Measurements from ENCODE around the gene CBLC.

Gene CBLC

GRCh38 chr19:44746946-44747738, 30.5 kb upstream of the CBLC start:
- peak; percentile 90 for DNase-seq (ENCODE audit: low spot score)

- peak; percentile 65 for DNase-seq (ENCODE audit: low spot score)
Measured at GRCh38 chr19:44747739-44748425, 29.8 kb upstream of the CBLC start.

DNA sequence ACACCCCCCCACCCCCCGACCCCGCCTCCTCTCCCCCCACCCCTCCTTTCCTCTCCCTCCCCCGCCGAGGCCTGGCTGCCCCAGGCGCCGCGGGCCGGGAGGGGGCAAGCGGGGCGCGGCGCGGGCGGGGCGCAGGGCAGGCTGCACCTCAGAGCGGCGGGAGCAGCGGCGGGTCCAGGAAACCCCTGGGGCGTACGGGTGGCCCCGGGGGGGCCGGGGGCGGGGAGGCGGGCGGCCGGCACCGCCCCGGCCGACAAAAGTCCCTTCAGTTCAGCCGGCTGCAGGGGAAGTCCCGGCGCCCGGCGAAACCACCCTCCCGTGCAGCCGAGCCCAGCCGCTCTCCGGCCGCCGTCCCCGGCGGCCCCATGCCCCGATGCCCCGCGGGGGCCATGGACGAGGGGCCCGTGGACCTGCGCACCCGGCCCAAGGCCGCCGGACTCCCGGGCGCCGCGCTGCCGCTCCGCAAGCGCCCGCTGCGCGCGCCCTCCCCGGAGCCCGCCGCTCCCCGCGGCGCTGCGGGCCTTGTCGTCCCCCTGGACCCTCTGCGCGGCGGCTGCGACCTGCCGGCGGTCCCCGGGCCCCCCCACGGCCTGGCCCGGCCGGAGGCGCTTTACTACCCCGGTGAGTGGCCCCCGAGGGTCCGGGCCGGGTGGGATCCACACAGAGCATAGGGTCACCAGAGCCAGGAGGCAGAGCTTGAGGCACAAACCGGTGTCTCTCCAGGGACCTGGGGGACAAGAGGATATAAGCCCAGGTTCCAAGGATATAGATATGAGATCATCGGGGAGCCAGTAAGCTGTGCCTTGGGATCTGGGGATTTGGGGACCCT, 29.1 kb upstream of the CBLC start, which contains the start of gene BCL3:
Gene BCL3 (plus strand): TSS at position 283 of the 829 bp plus-strand sequence. CDS start 83 bp downstream, at position 366.
- DNase-seq (ENCODE audit: low spot score), result peak; percentile 73

GRCh38 chr19:44749292-44749691, 28.4 kb upstream of the CBLC start:
- DNase-seq (ENCODE audit: low spot score), result no peak

GRCh38 chr19:44749994-44750393, 27.7 kb upstream of the CBLC start:
- DNase-seq (ENCODE audit: low spot score), result no peak

- DNase-seq (ENCODE audit: low spot score), result no peak
Measured at GRCh38 chr19:44752123-44752815, 25.4 kb upstream of the CBLC start.

DNA sequence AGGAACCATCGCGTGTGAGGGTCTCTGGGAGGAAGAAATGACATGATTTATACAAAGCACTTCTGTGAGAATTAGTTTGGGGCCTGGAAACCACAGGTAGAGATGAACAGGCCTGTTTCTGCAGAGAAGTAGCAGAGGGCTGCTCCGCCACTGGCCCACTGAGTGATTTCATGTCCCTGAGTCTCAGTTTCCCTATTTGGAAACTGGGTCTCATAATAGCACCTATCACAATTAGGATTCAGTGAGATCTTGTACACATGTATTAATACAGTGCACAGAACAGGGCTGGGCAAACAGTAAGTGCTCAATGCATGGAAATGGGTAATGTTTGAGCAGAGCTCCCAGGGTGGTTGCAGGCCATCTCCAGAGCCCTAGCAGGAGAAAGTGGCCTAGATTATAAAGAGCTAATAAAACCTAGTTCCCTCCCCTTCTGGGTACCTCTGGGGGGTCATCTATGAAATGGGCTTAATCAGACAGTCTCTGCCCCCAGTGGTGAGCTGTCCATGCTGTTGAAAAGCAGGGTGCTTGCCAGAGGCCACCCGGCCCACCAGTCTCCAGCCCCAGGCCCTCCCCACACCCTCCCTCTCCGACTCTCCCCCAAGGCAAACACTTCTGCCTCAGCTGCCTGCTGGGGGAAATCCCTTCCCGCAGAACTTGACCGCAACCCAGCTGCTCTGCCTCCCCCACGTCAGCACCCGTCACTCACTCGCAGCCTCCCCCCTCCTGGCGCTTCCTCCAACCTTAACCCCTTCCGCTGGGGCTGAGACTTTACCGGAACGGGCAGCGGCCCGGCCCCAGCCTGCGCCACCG, 24.7 kb upstream of the CBLC start:
- no peak for DNase-seq (ENCODE audit: low spot score)

DNA sequence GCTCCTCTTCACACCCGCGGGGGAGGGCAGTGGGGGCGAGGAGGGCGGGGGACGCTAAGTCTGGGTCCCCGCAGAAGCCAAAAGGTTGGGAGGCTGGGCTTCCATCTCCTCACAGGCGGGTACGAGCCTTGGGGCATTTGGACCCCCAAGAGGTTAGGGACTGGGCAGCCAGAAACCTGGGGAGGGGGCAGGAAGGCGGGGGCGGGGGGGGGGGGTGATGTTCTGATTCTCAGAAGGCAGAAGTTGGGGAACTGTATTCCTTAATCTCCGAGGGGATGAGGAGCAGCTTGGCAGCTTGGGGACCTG, 24.1 kb upstream of the CBLC start:
- no peak for DNase-seq (ENCODE audit: low spot score)

GRCh38 chr19:44753932-44754749, 23.5 kb upstream of the CBLC start:
- DNase-seq (ENCODE audit: low spot score), result peak; percentile 62

DNA sequence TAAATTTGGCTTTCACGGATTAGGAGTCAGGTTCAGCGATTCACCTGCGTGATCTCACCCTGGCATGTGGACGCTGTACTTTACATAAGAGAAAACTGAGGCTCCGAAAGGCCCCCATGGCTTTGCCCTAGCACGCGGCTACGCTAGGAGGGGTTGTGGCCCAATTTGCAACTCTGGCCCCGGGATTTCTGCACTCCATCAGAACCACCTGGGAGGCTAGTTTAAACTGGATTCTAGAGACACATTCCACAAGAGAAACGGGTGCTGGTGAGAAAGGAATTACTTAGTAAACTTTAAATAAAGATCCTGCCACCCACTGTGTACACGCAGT, 23.0 kb upstream of the CBLC start:
- DNase-seq (ENCODE audit: low spot score), result no peak

- DNase-seq (ENCODE audit: low spot score), result no peak
Measured at GRCh38 chr19:44755219-44755618, 22.5 kb upstream of the CBLC start.

- DNase-seq (ENCODE audit: low spot score), result no peak
Measured at GRCh38 chr19:44756089-44756562, 21.6 kb upstream of the CBLC start.

DNA sequence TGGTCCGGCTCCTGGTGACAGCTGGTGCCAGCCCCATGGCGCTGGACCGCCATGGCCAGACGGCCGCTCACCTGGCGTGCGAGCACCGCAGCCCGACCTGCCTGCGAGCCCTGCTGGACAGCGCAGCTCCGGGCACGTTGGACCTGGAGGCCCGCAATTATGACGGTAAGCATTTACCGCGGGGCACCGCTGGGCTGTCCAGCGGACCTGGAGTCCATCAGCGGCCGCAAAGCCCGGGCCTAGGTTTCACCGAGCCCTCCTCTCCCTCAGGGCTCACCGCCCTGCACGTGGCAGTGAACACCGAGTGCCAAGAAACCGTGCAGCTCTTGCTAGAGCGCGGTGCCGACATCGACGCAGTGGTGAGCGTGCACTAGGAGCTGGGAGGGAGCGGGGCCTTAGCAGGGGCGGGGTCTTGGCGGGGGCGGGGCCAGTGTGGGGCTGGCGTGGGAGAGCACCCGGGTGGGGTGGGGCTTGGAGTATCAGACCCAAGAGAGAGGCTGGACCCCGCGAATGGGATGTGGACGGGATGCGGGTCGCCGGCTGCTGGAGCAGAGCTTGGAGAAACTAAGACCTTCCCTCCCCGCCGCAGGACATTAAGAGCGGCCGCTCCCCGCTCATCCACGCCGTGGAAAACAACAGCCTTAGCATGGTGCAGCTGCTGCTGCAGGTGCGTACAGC, 20.5 kb upstream of the CBLC start:
- no peak for DNase-seq (ENCODE audit: low spot score)

DNA sequence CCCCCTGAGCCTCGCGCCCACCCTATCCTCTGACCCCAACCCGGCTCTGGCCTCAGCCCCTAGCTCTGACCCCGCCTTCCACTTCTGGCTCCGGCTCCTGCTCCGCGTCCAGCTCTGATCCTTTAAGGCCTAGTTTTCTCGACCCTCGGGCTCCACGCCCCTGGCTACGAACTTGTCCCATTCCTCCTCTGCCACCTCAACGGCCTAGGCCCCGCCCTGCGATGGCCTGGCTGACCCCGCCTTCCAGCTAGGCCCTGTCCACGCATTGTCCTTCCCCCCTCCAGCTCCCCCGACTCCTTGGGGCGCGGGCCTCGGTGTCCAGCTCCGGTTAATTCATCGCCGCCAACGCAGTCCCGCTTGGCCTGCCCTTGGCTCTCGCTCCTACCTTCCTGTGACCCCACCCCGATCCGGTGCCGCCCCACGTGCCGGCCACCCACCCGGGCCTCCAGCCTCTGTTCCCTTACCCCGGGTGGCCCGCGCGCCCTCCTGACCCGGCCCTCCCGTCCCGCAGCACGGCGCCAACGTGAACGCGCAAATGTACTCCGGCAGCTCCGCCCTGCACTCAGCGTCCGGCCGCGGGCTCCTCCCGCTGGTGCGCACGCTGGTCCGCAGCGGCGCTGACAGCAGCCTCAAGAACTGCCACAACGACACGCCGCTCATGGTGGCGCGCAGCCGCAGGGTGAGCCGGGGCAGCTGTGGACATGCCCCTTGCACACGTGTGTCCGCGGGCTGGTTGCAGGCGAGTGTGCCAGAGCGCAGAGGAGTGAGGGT, 19.8 kb upstream of the CBLC start:
- no peak for DNase-seq (ENCODE audit: low spot score)

- no peak for DNase-seq (ENCODE audit: low spot score)
Measured at GRCh38 chr19:44758596-44758995, 19.1 kb upstream of the CBLC start.

DNA sequence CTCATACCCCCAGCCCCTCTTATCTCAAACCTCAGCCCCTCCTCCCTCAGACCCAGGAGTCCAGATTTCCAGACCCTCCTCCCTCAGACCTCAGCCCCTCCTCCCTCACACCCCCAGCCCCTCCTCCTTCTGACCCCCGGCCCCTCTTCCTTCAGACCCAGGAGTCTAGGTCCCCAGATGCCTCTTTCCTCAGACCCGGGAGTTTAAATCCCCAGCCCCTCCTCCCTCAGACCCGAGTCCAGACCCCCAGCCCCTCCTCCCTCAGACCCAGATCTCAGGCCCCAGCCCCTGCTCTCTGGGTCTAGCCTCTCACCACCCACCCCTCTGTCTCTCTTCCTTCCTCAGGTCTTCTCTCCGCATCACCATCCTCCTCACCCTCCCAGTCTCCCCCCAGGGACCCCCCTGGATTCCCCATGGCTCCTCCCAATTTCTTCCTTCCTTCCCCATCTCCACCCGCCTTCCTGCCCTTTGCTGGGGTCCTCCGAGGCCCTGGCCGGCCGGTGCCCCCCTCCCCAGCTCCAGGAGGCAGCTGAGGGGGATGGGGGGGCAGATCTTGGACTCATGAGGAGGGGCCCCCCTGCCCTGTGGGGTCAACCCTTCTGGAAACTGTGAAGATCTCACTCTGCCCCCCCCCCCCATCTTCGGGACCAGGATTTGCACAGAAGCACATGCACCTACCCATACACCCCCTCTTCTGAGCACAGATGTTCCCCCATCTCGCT, 18.4 kb upstream of the CBLC start:
- no peak for DNase-seq (ENCODE audit: low spot score)

GRCh38 chr19:44762038-44762437, 15.7 kb upstream of the CBLC start:
- no peak for DNase-seq (ENCODE audit: low spot score)

Measured in LoVo (cell line).